ENCODE data around the gene LSM12. TPM values are rescaled to one million over a fixed set of nuclear protein-coding genes. Genes with fewer than 3 reads are reported as not detected.

Gene LSM12
- total and polyA plus RNA-seq, 2 of the 8 experiments (the other 6 are each of a cell fraction or from before 2014, with no cell fraction given): 69.8 to 142 TPM

DNA sequence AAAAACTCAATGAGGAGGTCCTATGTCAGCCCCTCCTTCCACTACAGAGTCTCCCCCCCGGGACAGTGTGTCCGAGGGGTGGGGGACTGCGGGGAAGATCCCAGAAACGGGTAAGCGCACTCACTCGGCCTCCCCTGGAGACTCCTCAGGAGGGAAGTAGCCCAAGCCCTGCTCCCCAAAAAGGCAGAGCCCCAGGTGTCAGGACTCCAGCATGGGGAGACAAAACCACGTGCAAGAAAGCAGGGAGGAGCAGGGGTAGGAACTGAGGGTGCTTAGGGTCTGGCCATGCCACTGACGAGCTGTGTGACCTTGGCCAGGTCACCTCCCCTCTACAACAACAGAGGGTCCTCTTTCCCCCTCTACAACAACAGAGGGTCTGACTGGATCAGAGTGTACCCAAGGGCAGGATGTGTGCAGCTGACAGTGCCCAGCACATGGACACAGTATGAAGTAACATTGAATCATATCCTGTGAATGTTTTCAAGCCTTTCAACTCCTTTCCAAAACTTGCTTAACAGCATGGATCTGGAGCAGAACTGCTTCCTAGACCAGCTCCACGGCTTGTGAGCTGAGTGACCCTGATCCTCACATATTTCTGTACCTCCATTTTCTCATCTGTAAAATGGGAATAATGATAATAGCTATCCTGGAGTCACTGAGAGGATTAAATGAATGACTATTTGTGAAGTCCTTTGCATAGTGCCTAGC is 64.2 kb downstream of the LSM12 start (continued):
- TF ChIP-seq, protein P1, sequence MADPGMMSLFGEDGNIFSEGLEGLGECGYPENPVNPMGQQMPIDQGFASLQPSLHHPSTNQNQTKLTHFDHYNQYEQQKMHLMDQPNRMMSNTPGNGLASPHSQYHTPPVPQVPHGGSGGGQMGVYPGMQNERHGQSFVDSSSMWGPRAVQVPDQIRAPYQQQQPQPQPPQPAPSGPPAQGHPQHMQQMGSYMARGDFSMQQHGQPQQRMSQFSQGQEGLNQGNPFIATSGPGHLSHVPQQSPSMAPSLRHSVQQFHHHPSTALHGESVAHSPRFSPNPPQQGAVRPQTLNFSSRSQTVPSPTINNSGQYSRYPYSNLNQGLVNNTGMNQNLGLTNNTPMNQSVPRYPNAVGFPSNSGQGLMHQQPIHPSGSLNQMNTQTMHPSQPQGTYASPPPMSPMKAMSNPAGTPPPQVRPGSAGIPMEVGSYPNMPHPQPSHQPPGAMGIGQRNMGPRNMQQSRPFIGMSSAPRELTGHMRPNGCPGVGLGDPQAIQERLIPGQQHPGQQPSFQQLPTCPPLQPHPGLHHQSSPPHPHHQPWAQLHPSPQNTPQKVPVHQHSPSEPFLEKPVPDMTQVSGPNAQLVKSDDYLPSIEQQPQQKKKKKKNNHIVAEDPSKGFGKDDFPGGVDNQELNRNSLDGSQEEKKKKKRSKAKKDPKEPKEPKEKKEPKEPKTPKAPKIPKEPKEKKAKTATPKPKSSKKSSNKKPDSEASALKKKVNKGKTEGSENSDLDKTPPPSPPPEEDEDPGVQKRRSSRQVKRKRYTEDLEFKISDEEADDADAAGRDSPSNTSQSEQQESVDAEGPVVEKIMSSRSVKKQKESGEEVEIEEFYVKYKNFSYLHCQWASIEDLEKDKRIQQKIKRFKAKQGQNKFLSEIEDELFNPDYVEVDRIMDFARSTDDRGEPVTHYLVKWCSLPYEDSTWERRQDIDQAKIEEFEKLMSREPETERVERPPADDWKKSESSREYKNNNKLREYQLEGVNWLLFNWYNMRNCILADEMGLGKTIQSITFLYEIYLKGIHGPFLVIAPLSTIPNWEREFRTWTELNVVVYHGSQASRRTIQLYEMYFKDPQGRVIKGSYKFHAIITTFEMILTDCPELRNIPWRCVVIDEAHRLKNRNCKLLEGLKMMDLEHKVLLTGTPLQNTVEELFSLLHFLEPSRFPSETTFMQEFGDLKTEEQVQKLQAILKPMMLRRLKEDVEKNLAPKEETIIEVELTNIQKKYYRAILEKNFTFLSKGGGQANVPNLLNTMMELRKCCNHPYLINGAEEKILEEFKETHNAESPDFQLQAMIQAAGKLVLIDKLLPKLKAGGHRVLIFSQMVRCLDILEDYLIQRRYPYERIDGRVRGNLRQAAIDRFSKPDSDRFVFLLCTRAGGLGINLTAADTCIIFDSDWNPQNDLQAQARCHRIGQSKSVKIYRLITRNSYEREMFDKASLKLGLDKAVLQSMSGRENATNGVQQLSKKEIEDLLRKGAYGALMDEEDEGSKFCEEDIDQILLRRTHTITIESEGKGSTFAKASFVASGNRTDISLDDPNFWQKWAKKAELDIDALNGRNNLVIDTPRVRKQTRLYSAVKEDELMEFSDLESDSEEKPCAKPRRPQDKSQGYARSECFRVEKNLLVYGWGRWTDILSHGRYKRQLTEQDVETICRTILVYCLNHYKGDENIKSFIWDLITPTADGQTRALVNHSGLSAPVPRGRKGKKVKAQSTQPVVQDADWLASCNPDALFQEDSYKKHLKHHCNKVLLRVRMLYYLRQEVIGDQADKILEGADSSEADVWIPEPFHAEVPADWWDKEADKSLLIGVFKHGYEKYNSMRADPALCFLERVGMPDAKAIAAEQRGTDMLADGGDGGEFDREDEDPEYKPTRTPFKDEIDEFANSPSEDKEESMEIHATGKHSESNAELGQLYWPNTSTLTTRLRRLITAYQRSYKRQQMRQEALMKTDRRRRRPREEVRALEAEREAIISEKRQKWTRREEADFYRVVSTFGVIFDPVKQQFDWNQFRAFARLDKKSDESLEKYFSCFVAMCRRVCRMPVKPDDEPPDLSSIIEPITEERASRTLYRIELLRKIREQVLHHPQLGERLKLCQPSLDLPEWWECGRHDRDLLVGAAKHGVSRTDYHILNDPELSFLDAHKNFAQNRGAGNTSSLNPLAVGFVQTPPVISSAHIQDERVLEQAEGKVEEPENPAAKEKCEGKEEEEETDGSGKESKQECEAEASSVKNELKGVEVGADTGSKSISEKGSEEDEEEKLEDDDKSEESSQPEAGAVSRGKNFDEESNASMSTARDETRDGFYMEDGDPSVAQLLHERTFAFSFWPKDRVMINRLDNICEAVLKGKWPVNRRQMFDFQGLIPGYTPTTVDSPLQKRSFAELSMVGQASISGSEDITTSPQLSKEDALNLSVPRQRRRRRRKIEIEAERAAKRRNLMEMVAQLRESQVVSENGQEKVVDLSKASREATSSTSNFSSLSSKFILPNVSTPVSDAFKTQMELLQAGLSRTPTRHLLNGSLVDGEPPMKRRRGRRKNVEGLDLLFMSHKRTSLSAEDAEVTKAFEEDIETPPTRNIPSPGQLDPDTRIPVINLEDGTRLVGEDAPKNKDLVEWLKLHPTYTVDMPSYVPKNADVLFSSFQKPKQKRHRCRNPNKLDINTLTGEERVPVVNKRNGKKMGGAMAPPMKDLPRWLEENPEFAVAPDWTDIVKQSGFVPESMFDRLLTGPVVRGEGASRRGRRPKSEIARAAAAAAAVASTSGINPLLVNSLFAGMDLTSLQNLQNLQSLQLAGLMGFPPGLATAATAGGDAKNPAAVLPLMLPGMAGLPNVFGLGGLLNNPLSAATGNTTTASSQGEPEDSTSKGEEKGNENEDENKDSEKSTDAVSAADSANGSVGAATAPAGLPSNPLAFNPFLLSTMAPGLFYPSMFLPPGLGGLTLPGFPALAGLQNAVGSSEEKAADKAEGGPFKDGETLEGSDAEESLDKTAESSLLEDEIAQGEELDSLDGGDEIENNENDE (IDR thresholded peaks at IDR 0.05; ENCODE audit: insufficient replicate concordance, low read length): no peak
- TF ChIP-seq ASH2L (IDR thresholded peaks at IDR 0.05; ENCODE audit: low read length): no peak
- TF ChIP-seq KDM4A (IDR thresholded peaks at IDR 0.05; ENCODE audit: low read depth, low read length, severe bottlenecking): no peak
- TF ChIP-seq RFX5 (IDR thresholded peaks at IDR 0.05; ENCODE audit: borderline replicate concordance, low read depth, low read length): no peak

Measured in H1 (cell line).